B cell (primary cell): ENCODE results near the gene RXFP1. TPM values are rescaled to one million over a fixed set of nuclear protein-coding genes. Genes with fewer than 3 reads are reported as not detected.

Experiments
- ATAC-seq: fragments of 200-7000 bp; cut with Tn5 transposase; one replicate; pipeline ENCODE4 v1.10.0; 2021; ENCODE audit warnings: low read depth, mild to moderate bottlenecking, moderate number of reproducible peaks, moderate library complexity
- CTCF ChIA-PET: fragments of 350-600 bp; sonication (Branson Sonifier 250); formaldehyde crosslinking; loops from one replicate; lab custom pipeline; 2021; ENCODE audit warnings: antibody characterized with exemption, inconsistent platforms; lab: Charles Lee
- POLR2A ChIA-PET: fragments of 350-600 bp; sonication (Branson Sonifier 250); formaldehyde crosslinking; loops from one replicate; lab custom pipeline; 2021; ENCODE audit warnings: antibody characterized with exemption; lab: Charles Lee
- DNase-seq: peaks from one replicate; pipeline ENCODE4 v3.0.0; 2013
- H2AFZ ChIP-seq: 2 replicates; pipeline ENCODE4 v1.6.1; 2012; ENCODE audit warnings: mild to moderate bottlenecking, low read depth, low read length; ENCODE audit not compliant: insufficient read depth, poor library complexity, severe bottlenecking
- H3K27ac ChIP-seq, 2 donors: 1 replicate in 1 of 2; 2 replicates in 1 of 2; pipeline ENCODE4 v1.5.1; 2012 to 2013; ENCODE audit warnings: low read length in 2 of 2, mild to moderate bottlenecking in 2 of 2, moderate library complexity in 1 of 2
- H3K27me3 ChIP-seq, 4 experiments: fragments of 200-600 bp in 1 of 4; sonication (generic) in 1 of 4; replicated peaks in 1 of 4; 1 replicate in 2 of 4; 2 replicates in 2 of 4; pipeline versions ENCODE4 v1.6.1 to v1.7.0; 2013 to 2016; ENCODE audit warnings: low read length in 3 of 4, mild to moderate bottlenecking in 2 of 4, mixed read lengths in 1 of 4, moderate library complexity in 1 of 4; ENCODE audit not compliant: insufficient read depth in 4 of 4, control insufficient read depth in 3 of 4; ENCODE audit errors: control extremely low read depth in 1 of 4
- H3K36me3 ChIP-seq, 2 experiments: replicated peaks in 1 of 2; 1 replicate in 1 of 2; 2 replicates in 1 of 2; pipeline versions ENCODE4 v1.6.1 to v1.7.1; 2013; ENCODE audit warnings: low read length in 1 of 2; ENCODE audit not compliant: insufficient read depth in 2 of 2, control insufficient read depth in 1 of 2; ENCODE audit errors: control extremely low read depth in 1 of 2, extremely low read depth in 1 of 2
- H3K4me1 ChIP-seq, 2 donors: fragments of 200-600 bp in 1 of 2; sonication (generic) in 1 of 2; 1 replicate in 1 of 2; 2 replicates in 1 of 2; pipeline versions ENCODE4 v1.5.1 to v1.6.1; 2013 to 2017; ENCODE audit warnings: low read length in 2 of 2; ENCODE audit not compliant: control insufficient read depth in 2 of 2, insufficient read depth in 2 of 2
- H3K4me2 ChIP-seq: replicated peaks from 2 replicates; pipeline ENCODE3; 2012; ENCODE audit warnings: mild to moderate bottlenecking, low read depth, low read length; ENCODE audit not compliant: poor library complexity, severe bottlenecking
- H3K4me3 ChIP-seq, 5 experiments: fragments of 200-600 bp in 1 of 5; sonication (generic) in 1 of 5; 1 replicate in 3 of 5; 2 replicates in 2 of 5; pipeline versions ENCODE4 v1.5.1 to v1.7.0; 2011 to 2016; ENCODE audit warnings: low read length in 4 of 5, mild to moderate bottlenecking in 4 of 5, low read depth in 2 of 5, control low read depth in 1 of 5, moderate library complexity in 1 of 5; ENCODE audit not compliant: insufficient read depth in 1 of 5; ENCODE audit errors: control extremely low read depth in 1 of 5, extremely low read depth in 1 of 5
- H3K79me2 ChIP-seq: fragments of 200-600 bp; sonication (generic); one replicate; pipeline ENCODE4 v1.6.0; 2016; ENCODE audit warnings: low read length; ENCODE audit not compliant: control insufficient read depth, insufficient read depth
- H3K9ac ChIP-seq: fragments of 200-600 bp; sonication (generic); 2 replicates; pipeline ENCODE4 v1.6.1; 2017; ENCODE audit warnings: mild to moderate bottlenecking, low read length, moderate library complexity
- H3K9me3 ChIP-seq, 3 donors: one replicate each; pipeline versions ENCODE4 v1.6.1 to v1.7.1; 2013; ENCODE audit warnings: low read length in 2 of 3; ENCODE audit not compliant: control insufficient read depth in 2 of 3, insufficient read depth in 1 of 3; ENCODE audit errors: control extremely low read depth in 1 of 3
- H4K20me1 ChIP-seq: 2 replicates; pipeline ENCODE4 v1.6.0; 2012; ENCODE audit warnings: mild to moderate bottlenecking, low read length; ENCODE audit not compliant: insufficient read depth, control insufficient read depth, poor library complexity, severe bottlenecking
- H3K27ac Mint-ChIP-seq: one replicate; pipeline ENCODE4 v1.8.0; 2021; ENCODE audit warnings: mixed read lengths
- H3K27me3 Mint-ChIP-seq: one replicate; pipeline ENCODE4 v1.8.0; 2021; ENCODE audit warnings: mixed read lengths
- H3K4me1 Mint-ChIP-seq: one replicate; pipeline ENCODE4 v1.8.0; 2021; ENCODE audit warnings: mixed read lengths
- H3K4me3 Mint-ChIP-seq: one replicate; pipeline ENCODE4 v1.8.0; 2021; ENCODE audit warnings: mixed read lengths
- H3K9me3 Mint-ChIP-seq: one replicate; pipeline ENCODE4 v1.8.0; 2022; ENCODE audit warnings: mixed read lengths; ENCODE audit not compliant: insufficient read depth
- CTCF ChIP-seq: fragments of 200-600 bp; IDR thresholded peaks from one replicate; pipeline ENCODE4 v1.8.0; 2022; ENCODE audit warnings: antibody characterized with exemption, mild to moderate bottlenecking
- EZH2 ChIP-seq: IDR thresholded peaks from 2 replicates; pipeline ENCODE4 v1.6.1; 2012; ENCODE audit warnings: borderline replicate concordance, low read depth, mild to moderate bottlenecking, moderate library complexity, low read length; ENCODE audit not compliant: insufficient read depth, poor library complexity, severe bottlenecking
- WGBS: methylation state at CpG from one replicate; pipeline ENCODE4 v1.1.5; 2013; ENCODE audit warnings: missing lambda C conversion rate; ENCODE audit not compliant: insufficient coverage; 5-methylcytosine and 5-hydroxymethylcytosine counted together
- intact Hi-C: fragments of 100-400 bp; cut with micrococcal nuclease; formaldehyde crosslinking; loops from one replicate; pipeline ENCODE4 v1.10.0; 2022
- polyA plus RNA-seq: library from polyadenylated mRNA; depleted of rRNA; stranded (reverse); fragments of >200 nt; gene quantifications from 2 replicates; pipeline ENCODE4 v1.2.3, GENCODE V29; 2012
- total RNA-seq, 2 donors: library from RNA; stranded (reverse); fragments of 120-200 nt in 1 of 2; gene quantifications; 1 replicate in 1 of 2; 2 replicates in 1 of 2; pipeline versions ENCODE4 v1.2.3 to v1.2.4, GENCODE V29; 2013 to 2022

The RXFP1 gene
- total and polyA plus RNA-seq, 2 donors (not counting 1 experiment from before 2014, with no cell fraction given): not detected

- H3K9me3 ChIP-seq: no peaks in the 10 kb centered on the region
- peaks cover 4 to 13% of the 10 kb centered on the region in 2 donors for H3K4me1 ChIP-seq
- H3K4me2 ChIP-seq: no peak overlapping the region
- H3K27me3 ChIP-seq: no peaks in the 10 kb centered on the region
- WGBS: no CpG with 5 or more reads among the region's 4 CpGs
- TF ChIP-seq CTCF: no peak
- no peak for TF ChIP-seq EZH2
- H3K9ac ChIP-seq: no peak overlapping the region
- Mint-ChIP-seq H3K4me3 (no peak overlapping the region), H3K27ac (no peak overlapping the region), H3K4me1 (peaks cover 11% of the 10 kb centered on the region), H3K27me3 (peaks cover 7% of the 10 kb centered on the region), H3K9me3 (no peaks in the 10 kb centered on the region)
- ATAC-seq: no peak
- H2AFZ ChIP-seq: no peak overlapping the region
- H4K20me1 ChIP-seq: no peaks in the 10 kb centered on the region
- DNase-seq: no peak
- ChIA-PET CTCF (no interaction called here), POLR2A (no interaction called here)
- intact Hi-C loops: no loop called here
- no peak overlapping the region for H3K4me3 ChIP-seq
- no peaks in the 10 kb centered on the region for H3K79me2 ChIP-seq
- H3K27ac ChIP-seq: no peak overlapping the region
- H3K36me3 ChIP-seq: no peaks in the 10 kb centered on the region
Observed at GRCh38 chr4:158606969-158607368, 85.3 kb downstream of the RXFP1 start.

GRCh38 chr4:158609116-158609515 is 87.4 kb downstream of the RXFP1 start:
- H3K27me3 ChIP-seq: no peaks in the 10 kb centered on the region
- no peak overlapping the region for H3K4me3 ChIP-seq
- WGBS: no CpG with 5 or more reads among the region's 4 CpGs
- no peak for DNase-seq
- no peak overlapping the region for H3K4me3 Mint-ChIP-seq
- H3K27ac Mint-ChIP-seq: no peak overlapping the region
- intact Hi-C loops: no loop called here
- no peaks in the 10 kb centered on the region for H3K9me3 ChIP-seq
- no peaks in the 10 kb centered on the region for H3K79me2 ChIP-seq
- TF ChIP-seq CTCF (no peak), EZH2 (no peak)
- H3K4me1 Mint-ChIP-seq: peaks cover 11% of the 10 kb centered on the region
- no peaks in the 10 kb centered on the region for H4K20me1 ChIP-seq
- no peak overlapping the region for H3K9ac ChIP-seq
- no peak overlapping the region for H3K27ac ChIP-seq
- peaks cover 7% of the 10 kb centered on the region for H3K27me3 Mint-ChIP-seq
- ChIA-PET POLR2A (no interaction called here), CTCF (no interaction called here)
- H3K4me1 ChIP-seq: peaks cover 4 to 13% of the 10 kb centered on the region in 2 donors
- H2AFZ ChIP-seq: no peak overlapping the region
- no peak for ATAC-seq
- no peaks in the 10 kb centered on the region for H3K36me3 ChIP-seq
- H3K9me3 Mint-ChIP-seq: no peaks in the 10 kb centered on the region
- no peak overlapping the region for H3K4me2 ChIP-seq
